ENCODE measurements around the gene MTMR2. TPM values are rescaled to one million over a fixed set of nuclear protein-coding genes. Genes with fewer than 3 reads are reported as not detected.

MTMR2 gene
- 30.9 and 37.1 TPM in 2 replicates for total RNA-seq

DNA sequence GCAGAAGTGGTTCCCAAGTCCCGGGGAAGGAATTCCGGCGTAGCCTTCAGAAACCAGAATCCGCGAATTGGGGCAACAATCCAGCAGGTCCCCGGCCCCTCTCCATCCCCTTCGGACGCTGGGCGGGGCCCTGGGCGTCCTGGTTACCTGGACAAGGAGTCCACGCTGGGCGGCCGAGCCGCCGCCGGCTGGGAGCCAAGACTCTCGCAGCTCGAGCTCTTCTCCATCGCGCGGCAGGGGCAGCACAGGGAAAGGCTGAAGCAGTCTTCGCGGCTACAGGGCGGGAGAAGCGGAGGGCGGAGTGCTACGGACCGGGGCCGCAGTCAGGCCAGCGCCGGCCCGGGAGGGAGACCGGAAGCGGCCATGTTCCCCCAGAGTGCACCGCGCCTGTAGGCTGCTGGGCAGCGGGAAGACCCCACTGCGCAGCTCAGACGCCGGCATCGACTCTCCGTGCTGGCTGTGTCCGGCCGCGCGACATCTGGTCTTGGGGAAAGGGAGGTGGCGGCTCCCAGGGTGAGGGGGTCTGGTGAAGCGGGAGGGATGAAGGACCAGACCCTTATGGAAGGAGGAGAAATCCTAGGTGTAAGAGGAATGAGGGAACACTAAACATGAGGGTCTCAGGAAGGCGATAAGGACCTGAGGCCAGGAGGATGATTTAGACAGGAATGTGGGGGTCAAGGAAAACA is at the start of gene MTMR2:
TSS of gene MTMR2 (minus strand) at position 380 of the 686 bp plus-strand sequence. CDS start at position 227, 153 bp downstream.

DNA sequence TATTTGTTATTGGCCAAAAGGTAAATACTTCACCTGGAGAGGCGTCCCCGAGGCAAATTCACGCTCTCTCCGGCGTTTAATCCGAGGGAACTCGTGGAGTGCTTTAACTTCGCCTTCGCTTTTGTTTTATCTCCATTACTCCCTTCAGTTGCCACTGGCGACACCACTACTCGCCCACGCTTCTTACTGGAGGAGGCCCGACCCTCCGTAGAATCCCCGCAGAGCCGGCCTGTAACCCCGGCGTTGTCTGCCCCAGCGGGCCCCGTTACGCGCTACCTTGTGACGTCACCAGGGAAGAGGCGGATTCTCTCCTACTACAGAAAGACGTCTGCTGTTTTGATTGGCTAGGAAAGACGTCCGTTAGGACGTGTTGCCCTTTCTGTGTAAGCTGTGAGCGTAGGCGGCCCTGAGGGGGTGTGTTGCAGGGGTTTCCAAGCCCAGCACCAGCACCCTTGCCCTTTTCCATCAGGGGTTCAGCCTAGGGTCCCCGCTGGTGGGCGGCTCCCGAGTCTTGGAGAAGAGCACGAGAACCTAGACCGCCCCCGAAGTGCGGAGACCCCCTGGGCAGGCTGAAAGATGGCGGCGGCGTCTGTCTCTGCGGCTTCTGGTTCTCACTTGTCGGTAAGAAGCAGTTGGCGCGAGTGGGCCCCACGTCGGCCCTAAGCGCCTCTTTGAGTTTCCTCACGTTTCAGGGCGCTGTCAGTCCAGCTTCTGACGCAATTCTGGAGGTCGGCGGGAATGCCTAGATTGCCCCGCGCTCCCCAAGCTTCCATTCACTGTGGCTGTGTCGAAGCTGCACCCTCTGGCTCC is 133.6 kb downstream of the MTMR2 start, which contains the start of gene CEP57:
TSS of gene CEP57 (plus strand) at position 376 of the 810 bp plus-strand sequence. CDS start at position 577, 201 bp downstream.

DNA sequence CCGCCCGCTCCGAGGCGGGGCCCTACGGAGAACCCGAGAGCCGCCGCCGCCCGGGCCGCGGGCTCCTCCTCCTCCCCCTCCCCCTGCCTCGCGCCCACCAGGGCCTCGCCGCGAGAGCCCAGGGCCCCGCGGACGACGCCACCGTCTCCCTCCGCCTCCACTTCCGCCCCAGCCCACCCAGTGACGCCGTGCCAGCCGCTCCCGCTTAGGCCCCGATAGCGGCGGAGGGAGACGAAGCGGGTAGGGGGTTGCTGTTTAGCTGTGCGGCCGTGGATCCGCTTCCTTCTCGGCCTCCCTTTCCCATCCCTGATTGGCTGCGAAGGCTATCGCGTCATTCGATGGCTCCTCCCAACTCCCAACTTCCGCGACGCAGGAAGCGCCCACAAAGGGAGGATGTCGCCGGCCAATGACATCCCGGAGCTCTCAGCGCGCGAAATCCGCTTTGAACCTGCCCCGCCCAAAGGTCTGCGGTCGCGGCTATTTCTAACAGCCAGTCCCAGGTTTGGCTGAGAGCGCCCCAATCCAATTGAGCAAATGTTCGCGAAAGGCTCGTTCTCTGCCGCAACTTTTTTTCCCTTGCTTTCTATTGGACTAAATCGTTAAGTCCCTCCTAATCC is 134.3 kb downstream of the MTMR2 start, which contains the start of gene FAM76B:
TSS of gene FAM76B (minus strand) at position 277 of the 617 bp plus-strand sequence. CDS start 304 bp downstream, outside the sequence.

Other genes starting within 250 kb of the MTMR2 start
- gene FAM76B, start 134.3 kb downstream of the MTMR2 start, total RNA-seq = 6.5 and 17.5 TPM in 2 replicates
- gene CEP57, start 133.6 kb downstream of the MTMR2 start, total RNA-seq = 14.3 and 14.7 TPM in 2 replicates

Data from cardiac atrium fibroblast (primary cell).